Uterus (tissue), 2 donors: ENCODE measurements around the gene SYT10.

Experiments used
- CTCF ChIP-seq, 4 experiments: fragments of 200-600 bp in 2 of 4; fragments of 450-650 bp in 2 of 4; sonication (generic) in 2 of 4; IDR thresholded peaks; one replicate each; pipeline ENCODE4 v1.5.1; 2016 to 2019; ENCODE audit warnings: antibody characterized with exemption in 4 of 4, mild to moderate bottlenecking in 2 of 4, moderate library complexity in 1 of 4
- POLR2A ChIP-seq, 2 donors: fragments of 450-650 bp; IDR thresholded peaks; one replicate each; pipeline ENCODE4 v1.6.1; 2016; ENCODE audit warnings: antibody characterized with exemption in 2 of 2, mild to moderate bottlenecking in 1 of 2, moderate library complexity in 1 of 2

GRCh38 chr12:33376153-33376552 lies 63.5 kb downstream of the SYT10 start:
- TF ChIP-seq CTCF (IDR thresholded peaks at IDR 0.05) (no peak), POLR2A (IDR thresholded peaks at IDR 0.05) (no peak)
